ENCODE measurements around the gene PPP1R14B. TPM values are rescaled to one million over a fixed set of nuclear protein-coding genes. Genes with fewer than 3 reads are reported as not detected.
A peak's percentile ranks its signal among the peaks of the same experiment; 100 is the strongest.

PPP1R14B gene
- total RNA-seq, 4 donors from 2014 or later, result 127 to 220 (median 158) TPM

DNA sequence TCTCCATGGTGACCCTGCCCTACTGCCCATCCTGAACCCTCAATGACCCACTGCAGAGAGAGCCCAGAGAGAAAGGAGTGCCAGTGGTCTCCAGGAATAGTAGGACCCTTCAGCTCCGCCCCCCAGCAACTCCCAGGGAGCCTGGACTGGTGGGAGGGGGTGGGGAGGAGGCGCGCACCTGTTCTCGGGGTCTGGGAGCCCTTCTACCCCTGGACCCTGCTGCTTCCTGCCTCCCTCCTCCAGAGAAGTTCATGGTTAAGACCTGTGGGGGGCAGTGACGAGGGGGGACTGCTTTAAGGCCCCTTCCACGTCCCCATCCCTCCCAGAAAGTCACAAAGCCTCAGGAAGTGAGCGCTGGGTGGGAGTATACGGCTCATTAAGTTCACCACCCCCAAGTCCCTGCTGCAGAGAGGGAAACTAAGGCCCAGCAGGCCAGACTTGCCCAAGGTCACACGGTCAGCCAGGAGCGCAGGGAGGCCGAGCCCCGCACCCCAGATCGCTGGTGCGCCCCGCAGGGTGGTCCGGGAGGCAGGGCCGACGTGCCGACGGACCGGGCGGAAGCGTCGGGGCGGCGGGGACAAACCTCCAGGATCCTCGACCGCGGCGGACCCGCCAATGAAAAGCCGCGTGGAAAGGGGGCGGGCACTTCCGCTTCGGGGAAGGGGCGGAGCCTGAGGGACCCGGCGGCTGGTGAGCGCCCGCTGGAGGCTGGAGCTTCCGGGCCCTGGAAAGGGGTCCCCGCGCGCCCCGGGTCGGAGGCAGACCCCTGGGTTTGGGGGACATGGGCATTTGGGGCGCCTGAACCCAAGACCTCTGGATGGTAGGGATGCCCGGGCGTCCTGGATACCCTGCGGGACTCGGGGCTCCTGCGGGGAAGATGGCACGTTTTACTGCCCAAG lies 20.9 kb downstream of the PPP1R14B start, which contains the start of the genes NUDT22 and TRPT1:
Gene NUDT22 (plus strand): TSS at position 667 of the 899 bp plus-strand sequence. CDS start 379 bp downstream, outside the sequence.
Gene TRPT1 (minus strand): TSS at position 579 of the 899 bp plus-strand sequence. CDS start 326 bp downstream, at position 253.
- Histone ChIP-seq H3K27ac (peak within 1 kb of the TSS; percentile 89), H3K4me1 (peaks cover 64% of the 10 kb centered on the region), H3K36me3 (no peaks in the 10 kb centered on the region), H3K9me3 (no peaks in the 10 kb centered on the region), H3K27me3 (no peaks in the 10 kb centered on the region), H3K4me3 (peak within 1 kb of the TSS; percentile 88)
- DNase-seq (ENCODE audit: low spot score in 2 of 2), result peak; percentile 96 to 97
- no peak for TF ChIP-seq EP300 (IDR thresholded peaks at IDR 0.05)
- peak; percentile 27 to 45 (median 42) for TF ChIP-seq POLR2AphosphoS5 (IDR thresholded peaks at IDR 0.05)
- TF ChIP-seq, protein P1, sequence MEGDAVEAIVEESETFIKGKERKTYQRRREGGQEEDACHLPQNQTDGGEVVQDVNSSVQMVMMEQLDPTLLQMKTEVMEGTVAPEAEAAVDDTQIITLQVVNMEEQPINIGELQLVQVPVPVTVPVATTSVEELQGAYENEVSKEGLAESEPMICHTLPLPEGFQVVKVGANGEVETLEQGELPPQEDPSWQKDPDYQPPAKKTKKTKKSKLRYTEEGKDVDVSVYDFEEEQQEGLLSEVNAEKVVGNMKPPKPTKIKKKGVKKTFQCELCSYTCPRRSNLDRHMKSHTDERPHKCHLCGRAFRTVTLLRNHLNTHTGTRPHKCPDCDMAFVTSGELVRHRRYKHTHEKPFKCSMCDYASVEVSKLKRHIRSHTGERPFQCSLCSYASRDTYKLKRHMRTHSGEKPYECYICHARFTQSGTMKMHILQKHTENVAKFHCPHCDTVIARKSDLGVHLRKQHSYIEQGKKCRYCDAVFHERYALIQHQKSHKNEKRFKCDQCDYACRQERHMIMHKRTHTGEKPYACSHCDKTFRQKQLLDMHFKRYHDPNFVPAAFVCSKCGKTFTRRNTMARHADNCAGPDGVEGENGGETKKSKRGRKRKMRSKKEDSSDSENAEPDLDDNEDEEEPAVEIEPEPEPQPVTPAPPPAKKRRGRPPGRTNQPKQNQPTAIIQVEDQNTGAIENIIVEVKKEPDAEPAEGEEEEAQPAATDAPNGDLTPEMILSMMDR (IDR thresholded peaks at IDR 0.05), result no peak
- peak; percentile 50 to 79 for TF ChIP-seq POLR2A (IDR thresholded peaks at IDR 0.05)
- WGBS, result no CpG with 5 or more reads among the region's 54 CpGs

DNA sequence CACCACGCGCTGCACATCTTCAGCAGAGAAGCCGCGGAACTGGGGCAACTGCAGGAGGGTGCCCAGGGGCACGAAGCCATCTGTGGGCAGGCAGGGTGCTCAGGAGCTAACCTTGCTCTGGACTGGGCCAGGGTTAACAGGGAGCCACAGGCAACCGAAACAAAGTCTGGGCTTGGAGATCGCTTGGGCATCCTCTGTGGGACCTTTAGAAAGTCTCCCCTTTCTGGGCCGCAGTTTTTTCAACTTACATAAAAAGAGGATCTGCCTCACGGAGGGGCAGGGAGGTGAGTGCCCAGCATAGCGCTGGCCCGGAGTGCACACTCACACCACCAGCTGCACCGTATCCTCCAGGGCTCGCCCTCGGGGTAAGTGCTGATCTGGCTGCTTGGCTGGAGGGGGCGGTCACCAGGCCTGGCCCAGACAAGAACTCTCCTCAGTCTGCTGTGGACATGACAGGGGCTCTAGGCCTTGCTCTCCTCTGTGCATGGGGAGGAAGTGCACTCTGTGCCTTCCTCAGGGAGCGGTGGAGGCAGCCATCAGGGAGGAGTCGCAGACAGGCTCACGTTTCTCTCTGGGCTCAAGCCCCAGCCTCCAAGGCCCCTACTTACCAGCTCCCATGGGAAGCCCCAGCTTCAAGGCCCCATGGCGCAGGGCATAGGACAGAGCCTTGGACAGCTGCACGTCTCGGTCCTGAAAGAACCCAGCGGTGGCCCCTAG lies 21.7 kb downstream of the PPP1R14B start:
- Histone ChIP-seq H3K9me3 (no peaks in the 10 kb centered on the region), H3K4me1 (peaks cover 56% of the 10 kb centered on the region), H3K27me3 (no peaks in the 10 kb centered on the region), H3K4me3 (peak overlapping the region; percentile 88), H3K27ac (peak overlapping the region; percentile 89), H3K36me3 (peaks cover 3% of the 10 kb centered on the region)
- TF ChIP-seq POLR2AphosphoS5 (IDR thresholded peaks at IDR 0.05) (no peak), POLR2A (IDR thresholded peaks at IDR 0.05) (peak in 1 of 2 donors; percentile 0)
- DNase-seq (ENCODE audit: low spot score in 2 of 2), result no peak
- WGBS, result 61% methylated on average over 18 of the region's 22 CpGs

DNA sequence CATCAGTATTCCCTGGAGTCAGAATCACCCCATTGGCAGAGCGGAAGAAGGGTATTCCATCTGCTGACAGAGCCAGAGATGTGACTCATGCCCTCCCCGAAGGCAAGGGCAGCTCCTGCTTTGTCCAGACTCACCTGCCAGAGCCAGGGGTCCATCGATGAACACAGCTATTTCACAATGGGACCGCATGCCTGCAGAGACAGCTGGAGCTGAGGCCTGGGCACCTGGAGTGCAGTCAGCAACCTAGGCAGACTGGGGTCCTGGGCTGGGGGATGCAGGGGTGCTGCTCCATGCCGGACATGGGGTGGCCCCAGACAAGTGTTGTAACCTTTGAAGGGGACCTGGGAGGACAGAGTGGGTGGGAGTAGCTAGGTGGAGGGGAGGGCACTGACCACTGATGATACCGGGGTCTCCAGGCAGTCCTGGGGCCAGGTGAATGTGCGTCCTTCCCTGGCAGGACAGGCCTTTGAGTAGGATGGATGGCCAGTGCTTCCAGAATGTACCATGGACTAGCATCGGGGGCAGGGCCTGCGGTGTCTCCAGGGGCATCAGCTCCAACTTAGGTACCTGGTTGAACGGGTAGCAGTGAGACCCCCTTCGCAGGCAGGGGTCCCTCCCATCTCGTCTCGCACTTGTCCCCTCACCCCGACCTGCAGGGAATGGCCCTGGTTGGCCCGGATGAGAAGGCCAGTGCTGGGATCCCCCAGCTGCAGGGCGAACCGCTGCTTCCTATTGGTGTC lies 22.4 kb downstream of the PPP1R14B start:
- WGBS, result 87% methylated on average over 15 of the region's 17 CpGs
- peaks cover 48% of the 10 kb centered on the region for H3K4me1 ChIP-seq
- no peaks in the 10 kb centered on the region for H3K9me3 ChIP-seq
- H3K27ac ChIP-seq, result peak overlapping the region; percentile 89
- DNase-seq (ENCODE audit: low spot score in 2 of 2), result peak in 1 of 2 donors; percentile 66
- no peak overlapping the region for H3K4me3 ChIP-seq
- H3K27me3 ChIP-seq, result no peaks in the 10 kb centered on the region
- TF ChIP-seq EP300 (IDR thresholded peaks at IDR 0.05) (no peak), POLR2AphosphoS5 (IDR thresholded peaks at IDR 0.05) (no peak), POLR2A (IDR thresholded peaks at IDR 0.05) (no peak)
- TF ChIP-seq, protein P1 (IDR thresholded peaks at IDR 0.05), result no peak
- H3K36me3 ChIP-seq, result peaks cover 8% of the 10 kb centered on the region

DNA sequence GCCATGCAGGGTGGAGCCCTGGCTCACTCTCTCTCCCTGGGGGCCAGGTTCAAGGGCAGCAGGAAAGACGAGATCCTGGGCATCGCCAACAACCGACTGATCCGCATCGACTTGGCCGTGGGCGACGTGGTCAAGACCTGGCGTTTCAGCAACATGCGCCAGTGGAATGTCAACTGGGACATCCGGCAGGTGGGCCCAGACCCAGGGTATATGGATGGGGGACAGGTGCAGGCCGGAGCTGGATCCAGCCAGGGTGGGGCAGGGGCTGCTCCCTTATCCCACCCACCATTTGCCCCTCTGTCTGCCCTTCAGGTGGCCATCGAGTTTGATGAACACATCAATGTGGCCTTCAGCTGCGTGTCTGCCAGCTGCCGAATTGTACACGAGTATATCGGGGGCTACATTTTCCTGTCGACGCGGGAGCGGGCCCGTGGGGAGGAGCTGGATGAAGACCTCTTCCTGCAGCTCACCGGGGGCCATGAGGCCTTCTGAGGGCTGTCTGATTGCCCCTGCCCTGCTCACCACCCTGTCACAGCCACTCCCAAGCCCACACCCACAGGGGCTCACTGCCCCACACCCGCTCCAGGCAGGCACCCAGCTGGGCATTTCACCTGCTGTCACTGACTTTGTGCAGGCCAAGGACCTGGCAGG lies 23.6 kb downstream of the PPP1R14B start:
- DNase-seq (ENCODE audit: low spot score in 2 of 2), result peak in 1 of 2 donors; percentile 66
- Histone ChIP-seq H3K4me3 (no peak overlapping the region), H3K27me3 (no peaks in the 10 kb centered on the region), H3K27ac (no peak overlapping the region), H3K9me3 (no peaks in the 10 kb centered on the region), H3K36me3 (peaks cover 8% of the 10 kb centered on the region), H3K4me1 (peaks cover 45% of the 10 kb centered on the region)
- TF ChIP-seq, protein P1 (IDR thresholded peaks at IDR 0.05), result no peak
- no peak for TF ChIP-seq POLR2A (IDR thresholded peaks at IDR 0.05)
- TF ChIP-seq EP300 (IDR thresholded peaks at IDR 0.05), result no peak
- no peak for TF ChIP-seq POLR2AphosphoS5 (IDR thresholded peaks at IDR 0.05)
- WGBS, result 72% methylated on average over 12 of the region's 24 CpGs

DNA sequence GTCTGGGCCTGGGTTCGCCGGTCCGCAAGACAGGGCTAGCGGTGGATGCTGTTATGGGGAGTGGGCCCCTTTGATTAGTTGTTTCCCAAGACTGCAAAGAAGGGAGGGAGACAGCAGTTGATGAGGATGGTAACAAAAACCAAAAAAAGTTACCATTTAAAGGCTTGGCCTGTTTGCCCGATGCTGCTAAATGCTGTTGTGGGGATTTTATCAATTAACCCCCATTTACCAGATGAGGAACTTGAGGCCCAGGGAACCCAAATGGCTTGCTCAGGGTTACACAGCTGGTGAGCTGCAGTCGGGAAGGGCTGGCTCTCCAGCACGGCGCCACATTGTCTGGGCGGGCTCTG lies 24.1 kb downstream of the PPP1R14B start:
- WGBS, result 36% methylated on average over 6 of the region's 9 CpGs

More for the DNA sequence above, 24.1 kb downstream of the PPP1R14B start:
- no peak for DNase-seq (ENCODE audit: low spot score in 2 of 2)
- H3K27me3 ChIP-seq, result no peaks in the 10 kb centered on the region
- no peaks in the 10 kb centered on the region for H3K9me3 ChIP-seq
- H3K36me3 ChIP-seq, result peaks cover 8% of the 10 kb centered on the region
- H3K27ac ChIP-seq, result no peak overlapping the region
- H3K4me1 ChIP-seq, result peaks cover 40% of the 10 kb centered on the region
- no peak for TF ChIP-seq POLR2A (IDR thresholded peaks at IDR 0.05)
- TF ChIP-seq, protein P1 (IDR thresholded peaks at IDR 0.05), result no peak
- TF ChIP-seq POLR2AphosphoS5 (IDR thresholded peaks at IDR 0.05), result no peak
- no peak for TF ChIP-seq EP300 (IDR thresholded peaks at IDR 0.05)
- no peak overlapping the region for H3K4me3 ChIP-seq
